MM.1S (cell line): ENCODE measurements around the gene CRTAC1.

Experiments used
- CTCF ChIP-seq: fragments of 300-600 bp; sonication (generic); IDR thresholded peaks from 2 replicates; pipeline ENCODE4 v1.5.1; 2016; ENCODE audit warnings: antibody characterized with exemption, low read length, mixed read lengths
- EZH2 ChIP-seq: fragments of 300-600 bp; sonication (generic); optimal IDR thresholded peaks from 2 replicates; pipeline ENCODE3; 2017; ENCODE audit warnings: low read depth, mild to moderate bottlenecking, antibody characterized with exemption, low read length, mixed read lengths

DNA sequence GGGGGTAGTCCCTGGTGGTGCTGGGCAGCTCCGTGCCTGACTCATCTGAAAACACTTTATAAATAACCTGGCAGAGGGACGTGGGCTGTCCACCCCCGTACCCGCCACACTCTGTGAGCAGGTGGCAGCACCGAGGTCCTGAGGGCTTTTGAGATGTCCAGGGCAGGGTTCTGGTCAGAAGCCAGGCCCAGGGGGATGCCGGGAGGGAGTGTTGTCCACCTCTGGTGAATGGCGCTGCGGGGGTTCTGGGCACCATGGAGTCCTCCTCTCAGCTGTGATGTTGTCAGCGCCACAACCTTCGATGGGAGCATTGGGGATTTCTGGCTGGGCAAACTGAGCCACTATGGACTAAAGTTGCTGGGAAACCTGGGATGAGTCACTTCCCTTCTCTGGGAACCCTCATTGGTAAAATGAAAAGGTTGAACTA, 208.1 kb downstream of the CRTAC1 start:
- TF ChIP-seq CTCF (no peak), EZH2 (no peak)
